GM18526 (cell line): Measurements from ENCODE around the gene DNM3.

Experiments
- POLR2A ChIP-seq: IDR thresholded peaks from 3 replicates; pipeline ENCODE4 v1.6.1; 2011; ENCODE audit not compliant: insufficient read length; ENCODE audit errors: extremely low read depth

DNM3 gene

DNA sequence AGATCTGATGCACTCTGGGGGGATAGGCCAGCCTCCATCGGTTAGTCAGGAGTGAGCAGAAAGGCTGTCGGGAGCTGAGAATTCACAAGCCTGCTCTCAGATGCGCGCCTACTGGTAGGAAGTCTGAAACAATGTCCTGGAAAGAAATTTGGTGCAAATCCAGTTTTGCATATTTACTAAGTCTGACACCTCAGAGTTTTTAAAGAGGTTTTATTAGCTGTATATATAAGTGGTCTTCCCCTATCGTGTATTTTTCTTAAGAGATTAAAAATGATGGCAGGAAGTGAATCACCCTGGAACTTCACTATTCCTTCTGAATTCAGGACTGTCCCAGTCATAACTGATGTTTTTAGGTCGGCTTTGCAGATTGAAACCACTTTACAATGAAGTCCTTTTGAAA is 479.4 kb downstream of the DNM3 start:
- TF ChIP-seq POLR2A = no peak

DNA sequence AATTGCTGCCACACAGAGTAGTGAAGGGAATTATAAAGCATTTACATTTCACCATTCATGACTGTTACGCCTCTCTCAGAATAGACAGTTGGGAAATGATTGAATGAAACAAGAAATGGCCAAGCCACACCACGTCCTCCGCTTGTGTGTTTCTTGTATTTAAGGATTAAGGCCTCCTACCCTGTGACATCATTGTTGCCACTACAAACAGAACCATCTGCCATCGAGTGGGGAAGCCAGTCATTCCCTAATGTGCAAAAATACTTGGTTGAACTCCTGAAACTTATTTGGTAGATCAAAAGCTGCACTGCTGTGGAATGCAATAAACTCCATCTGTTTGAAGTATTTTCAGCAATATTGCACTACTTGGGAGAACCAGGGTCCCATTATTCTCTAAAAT is 480.2 kb downstream of the DNM3 start:
- TF ChIP-seq POLR2A = no peak

DNA sequence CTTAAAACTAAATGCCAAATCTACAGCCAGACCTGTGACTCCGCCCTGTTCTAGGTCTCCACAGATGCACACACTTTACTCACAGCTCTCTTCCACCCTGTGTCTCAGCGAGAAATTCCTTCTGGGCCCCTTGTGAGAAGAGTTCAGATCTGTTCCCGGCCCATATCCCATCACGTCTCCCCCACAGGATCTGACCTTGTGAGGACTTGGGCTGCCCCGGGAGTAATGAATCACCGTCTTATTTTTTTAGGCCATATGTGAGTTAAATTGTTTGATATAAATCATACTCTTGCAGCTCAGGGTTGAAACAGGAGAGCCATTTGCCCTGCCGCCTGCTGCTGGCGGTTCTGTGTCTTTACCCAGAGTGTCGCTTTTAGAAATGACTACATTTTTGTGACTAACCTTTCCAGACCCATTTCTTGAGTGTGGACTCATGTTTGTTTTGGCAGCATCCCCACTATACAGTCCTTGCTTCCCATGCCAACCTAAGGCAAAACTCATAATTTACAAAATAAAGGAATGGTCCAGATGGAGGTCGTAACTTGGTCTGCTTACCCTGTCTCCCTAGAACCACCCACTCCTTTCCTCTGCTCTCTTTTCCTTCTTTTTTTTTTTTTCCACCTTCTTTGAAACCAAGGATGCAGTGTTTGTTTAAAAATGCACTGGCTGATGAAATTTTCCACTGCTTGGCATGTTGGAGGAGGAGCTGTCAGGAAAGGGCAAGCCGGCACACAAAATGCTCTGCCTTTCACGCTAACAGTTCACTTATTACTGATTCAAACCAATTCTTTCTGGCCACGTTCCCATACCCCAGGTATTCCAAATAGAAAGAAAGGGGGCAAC is 481.1 kb downstream of the DNM3 start:
- TF ChIP-seq POLR2A = no peak

DNA sequence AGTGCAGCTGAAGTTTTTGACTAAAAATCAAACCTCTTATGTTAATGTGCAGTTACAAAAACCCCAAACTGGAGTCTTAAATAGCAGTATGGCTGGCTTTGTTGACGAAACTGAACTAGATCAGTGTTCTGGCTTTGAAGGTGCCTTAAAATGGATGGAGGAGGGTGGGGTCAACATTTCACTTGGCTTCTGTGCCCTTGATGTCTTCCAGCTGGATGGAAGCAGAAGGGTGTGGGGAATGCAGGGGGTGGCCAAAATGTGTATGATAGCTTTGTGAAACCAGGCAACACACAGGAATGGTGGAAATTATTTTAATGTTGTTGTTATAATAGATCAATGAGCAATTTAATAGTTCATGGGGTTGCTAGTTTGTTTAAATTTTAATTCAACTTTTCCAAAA is 482.4 kb downstream of the DNM3 start:
- no peak for TF ChIP-seq POLR2A

DNA sequence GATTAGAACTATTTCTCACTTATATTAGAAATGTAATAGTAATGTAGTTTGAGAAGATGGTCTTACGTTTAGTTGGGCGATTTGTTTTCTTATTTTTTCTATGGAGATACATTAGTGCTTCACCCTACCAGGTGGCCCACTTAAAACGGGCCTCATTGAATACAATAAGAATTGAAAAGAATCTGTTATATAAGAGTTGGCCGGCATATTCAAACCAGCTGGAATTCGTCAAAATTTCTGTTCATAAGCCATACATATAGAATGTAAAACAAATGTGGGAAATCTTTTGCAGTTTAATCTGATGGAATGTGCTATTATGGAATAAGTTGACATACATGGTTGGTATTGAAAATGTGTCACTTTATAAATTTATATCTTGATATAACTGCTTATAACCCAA is 482.8 kb downstream of the DNM3 start:
- no peak for TF ChIP-seq POLR2A

DNA sequence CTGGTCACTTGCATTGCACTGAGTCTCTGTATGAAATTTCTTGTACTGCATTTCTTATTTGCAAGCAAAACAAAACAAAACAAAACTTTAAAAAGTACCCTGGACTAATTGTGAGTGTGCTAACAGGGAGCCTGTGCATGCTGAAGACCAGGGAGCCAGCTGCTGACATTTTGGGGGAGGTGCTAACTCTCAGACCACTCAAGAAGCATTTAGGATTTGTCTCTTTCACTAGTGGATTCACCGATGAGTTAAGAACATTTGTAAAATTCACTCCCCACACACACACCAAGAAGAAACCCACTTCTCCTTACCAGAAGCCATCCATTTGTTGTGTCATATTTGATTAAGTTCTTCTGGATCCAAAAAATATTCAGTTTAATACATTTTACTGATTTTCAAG is 483.5 kb downstream of the DNM3 start:
- no peak for TF ChIP-seq POLR2A

DNA sequence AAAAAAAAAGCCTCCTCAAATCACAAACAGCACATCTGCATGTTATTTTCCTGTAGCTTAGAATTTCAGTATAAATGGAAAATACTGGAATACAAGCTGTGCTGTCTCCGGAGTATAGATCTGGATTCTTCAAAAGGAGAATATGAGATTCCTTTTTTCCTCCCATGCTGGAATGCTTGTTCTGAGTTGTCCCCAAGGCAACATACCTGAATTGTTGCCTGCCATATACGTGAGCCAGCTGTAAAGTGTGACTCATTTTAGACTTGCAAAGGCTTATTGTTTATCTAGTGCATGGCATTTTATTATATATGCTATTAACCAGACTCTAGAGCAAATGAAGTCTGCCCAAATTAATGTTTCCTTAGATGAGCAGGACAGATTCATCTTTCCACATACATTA is 484.2 kb downstream of the DNM3 start:
- TF ChIP-seq POLR2A = no peak

DNA sequence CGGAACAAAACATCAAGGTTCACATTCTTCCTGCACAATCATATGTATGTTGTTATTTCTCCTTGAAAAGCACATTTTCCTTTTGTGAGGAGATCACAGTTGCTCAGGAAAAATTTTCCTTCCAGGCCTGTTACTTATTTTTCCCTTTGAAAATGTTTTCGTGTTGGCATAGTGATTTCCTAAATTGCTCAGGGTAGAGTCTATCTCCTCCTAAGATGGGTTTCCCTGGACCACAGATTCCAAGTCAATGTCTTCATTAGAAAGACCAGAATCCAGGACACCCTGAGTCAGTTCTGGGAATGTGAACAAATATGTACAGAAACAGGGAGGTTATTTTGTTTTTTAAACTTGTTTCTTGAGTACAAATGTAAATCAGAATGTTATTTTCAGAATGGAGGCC is 484.8 kb downstream of the DNM3 start:
- no peak for TF ChIP-seq POLR2A

DNA sequence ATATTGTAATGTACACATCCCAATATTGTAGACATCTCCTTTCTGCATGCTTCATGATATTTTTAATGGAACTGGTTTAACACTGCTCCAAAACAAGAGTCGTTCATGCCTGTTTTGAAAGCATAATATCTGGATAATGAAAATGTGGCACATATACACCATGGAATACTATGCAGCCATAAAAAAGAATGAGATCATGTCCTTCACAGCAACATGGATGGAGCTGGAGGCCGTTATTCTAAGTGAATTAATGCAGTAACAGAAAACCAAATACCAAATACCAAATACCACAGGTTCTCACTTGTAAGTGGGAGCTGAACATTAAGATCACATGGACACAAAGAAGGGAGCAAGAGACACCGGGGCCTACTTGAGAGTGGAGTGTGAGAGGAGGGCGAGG is 487.0 kb downstream of the DNM3 start:
- no peak for TF ChIP-seq POLR2A

DNA sequence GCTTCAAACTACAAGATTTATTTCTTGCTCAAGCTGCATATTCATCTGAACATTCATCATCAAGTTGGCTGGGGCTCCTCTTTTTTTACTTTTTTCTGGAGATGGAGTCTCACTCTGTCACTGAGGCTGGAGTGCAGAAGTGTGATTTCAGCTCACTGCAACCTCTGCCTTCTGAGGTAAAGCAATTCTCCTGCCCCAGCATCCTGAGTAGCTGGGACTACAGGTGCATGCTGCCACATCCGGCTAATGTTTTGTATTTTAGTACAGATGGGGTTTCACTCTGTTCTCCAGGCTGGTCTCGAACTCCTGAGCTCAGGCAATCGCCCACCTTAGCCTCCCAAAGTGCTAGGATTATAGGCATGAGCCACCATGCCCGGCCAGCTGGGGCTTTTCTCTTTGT is 490.9 kb downstream of the DNM3 start:
- TF ChIP-seq POLR2A = no peak

DNA sequence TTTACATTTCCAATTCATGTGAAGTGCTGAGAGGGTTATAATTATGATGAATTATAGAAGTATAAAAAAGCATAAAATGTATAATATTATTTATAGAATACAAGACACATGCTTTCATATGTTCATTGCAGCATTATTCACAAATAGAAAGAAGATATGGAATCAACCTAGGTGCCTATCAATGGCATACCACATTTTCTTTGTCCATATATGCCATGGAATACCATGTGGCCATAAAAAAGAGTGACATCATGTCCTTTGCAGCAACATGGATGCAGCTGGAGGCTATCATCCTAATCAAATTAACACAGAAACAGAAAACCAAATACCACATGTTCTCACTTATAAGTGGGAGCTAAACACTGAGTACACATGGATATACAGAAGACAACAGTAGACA is 494.1 kb downstream of the DNM3 start:
- no peak for TF ChIP-seq POLR2A

DNA sequence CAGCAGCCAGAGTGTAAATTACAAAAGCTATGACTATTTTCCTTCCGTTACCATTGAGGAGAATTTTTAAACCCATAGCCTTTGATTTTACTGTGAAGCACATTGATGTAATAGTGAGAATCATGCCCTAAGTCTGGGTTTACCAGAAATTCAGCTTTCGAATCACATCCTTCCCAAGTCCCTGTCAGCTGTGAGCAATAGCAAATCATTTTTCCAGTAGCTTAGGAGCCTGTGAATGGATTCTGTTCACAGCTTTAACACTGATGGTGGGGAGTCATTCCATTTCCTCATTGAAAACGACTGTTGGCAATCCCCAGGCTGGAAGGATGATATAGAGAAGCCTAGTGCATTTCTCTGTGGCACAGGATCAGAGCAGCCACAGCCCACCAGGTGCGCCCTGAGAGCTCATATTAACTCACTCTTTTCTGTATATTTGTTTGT is 497.0 kb downstream of the DNM3 start:
- TF ChIP-seq POLR2A = no peak

DNA sequence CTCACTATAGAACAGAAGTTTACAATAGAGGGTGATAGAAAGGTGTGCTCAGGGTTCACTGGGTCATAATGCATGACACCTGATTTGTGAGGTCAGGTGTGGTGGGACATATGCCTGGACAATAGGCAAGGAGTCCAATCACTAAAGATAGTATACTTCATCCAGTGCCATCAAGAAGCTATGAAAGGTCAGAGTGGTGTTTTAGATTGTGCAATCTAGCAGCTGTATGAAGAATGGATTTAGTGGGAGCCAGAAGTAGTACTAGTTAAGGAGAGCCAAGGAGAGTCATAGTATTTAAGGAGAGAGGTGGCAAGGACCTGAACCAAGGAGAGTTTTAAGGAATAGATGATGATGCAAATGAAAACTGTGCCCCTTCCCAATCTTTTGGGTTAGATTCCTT is 498.5 kb downstream of the DNM3 start:
- TF ChIP-seq POLR2A = no peak

DNA sequence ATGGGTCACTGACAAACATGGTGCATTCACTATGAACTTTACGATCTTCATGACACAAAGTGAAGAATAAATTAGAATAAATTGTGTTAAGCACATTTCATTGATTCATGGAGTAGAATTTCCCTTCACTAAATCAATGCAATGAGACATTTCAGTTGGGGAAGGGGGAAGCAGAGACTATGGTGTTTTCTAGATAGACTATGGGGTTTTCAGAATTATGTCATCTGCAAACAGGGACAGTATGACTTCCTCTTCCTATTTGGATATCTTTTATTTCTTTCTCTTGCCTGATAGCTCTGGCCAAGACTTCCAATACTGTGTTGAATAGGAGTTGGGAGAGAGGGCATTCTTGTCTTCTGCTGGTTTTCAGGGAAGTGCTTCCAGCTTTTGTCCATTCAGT is 499.2 kb downstream of the DNM3 start:
- no peak for TF ChIP-seq POLR2A

DNA sequence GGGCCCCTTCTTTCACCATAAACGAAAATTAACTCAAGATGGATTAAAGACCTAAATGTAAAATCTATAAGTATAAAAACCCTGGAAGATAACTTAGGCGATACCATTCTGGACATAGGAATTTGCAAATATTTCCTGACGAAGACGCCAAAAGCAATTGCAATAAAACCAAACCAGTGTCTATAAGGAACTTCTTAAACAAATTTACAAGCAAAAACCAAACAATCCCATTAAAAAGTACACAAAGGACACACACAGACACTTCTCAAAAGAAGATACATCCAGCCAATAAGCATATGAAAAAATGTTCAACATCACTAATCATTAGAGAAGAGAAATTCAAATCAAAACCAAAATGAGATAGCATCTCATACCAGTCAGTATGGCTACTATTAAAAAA is 500.4 kb downstream of the DNM3 start:
- no peak for TF ChIP-seq POLR2A

DNA sequence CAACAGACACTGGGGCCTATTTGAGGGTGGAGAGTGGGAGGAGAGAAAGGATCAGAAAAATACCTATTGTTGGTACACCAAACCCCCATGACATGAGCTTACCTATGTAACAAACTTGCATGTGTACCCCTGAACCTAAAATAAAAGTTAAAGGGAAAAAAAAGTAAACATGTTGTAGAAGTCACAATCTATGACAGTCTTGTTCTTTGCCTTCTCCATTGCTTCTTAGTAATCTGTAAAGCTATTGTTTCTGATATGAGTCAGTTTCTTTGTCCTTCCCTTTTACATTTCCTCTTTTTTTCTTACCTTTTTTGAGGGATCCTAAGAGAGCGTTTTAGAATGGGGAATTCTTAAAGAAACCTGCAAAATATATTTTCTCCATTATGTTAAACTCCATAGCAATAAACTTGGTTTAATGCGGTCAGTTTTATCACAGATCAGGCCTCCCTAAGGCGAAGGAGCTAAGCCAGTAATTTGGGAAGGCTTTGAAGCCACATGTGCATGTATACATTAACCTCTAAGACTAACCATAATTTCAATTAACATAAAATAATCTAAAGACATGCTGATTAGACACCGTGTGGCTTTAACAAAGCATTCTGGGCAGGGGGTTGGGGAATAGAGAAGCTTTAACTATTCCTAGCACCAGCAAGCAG is 501.4 kb downstream of the DNM3 start:
- no peak for TF ChIP-seq POLR2A

DNA sequence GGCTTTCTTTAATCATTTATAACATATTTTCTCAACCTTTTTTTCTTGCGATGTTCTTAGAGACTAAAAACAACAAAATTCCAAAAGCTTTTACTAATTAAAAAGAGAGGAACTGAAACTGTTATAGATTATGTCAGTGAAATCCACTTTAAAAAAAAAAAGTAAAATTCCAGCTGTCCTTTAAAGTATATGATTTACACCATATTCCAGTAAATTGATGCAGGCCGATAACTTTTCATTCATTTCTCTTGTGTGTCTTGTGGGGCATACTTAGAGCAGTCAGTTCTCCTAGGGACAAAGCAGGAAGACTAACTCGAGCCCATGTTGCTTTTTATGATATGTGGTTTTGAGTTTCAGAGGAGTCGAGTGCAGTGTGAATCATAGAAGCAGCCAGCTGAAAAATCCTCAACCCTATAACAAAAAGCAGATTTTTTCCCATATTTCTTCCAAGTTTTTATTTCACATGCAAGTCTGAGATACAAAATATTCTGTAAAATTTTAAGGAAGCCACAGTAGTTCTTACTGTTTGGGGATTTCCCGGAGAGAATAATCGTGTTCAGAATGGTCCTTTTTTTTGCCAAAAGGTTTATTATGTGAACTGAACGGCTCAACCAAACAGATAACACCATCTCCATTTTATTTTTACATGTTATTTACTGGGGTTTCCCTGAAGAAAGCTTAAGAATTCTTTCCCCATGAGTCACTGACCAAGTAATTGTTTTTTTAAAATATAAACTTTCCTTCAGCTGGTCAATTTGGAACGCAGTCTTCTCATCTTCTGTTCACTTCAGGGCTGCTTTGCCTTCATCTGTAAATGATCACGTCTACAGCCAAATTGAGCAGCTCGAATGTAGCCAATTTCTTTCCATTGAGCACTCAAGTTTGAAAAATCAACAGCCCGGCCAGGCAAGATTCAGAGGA is 502.2 kb downstream of the DNM3 start:
- no peak for TF ChIP-seq POLR2A
